Panc1 (cell line): ENCODE data around the gene ROGDI. TPM values are rescaled to one million over a fixed set of nuclear protein-coding genes. Genes with fewer than 3 reads are reported as not detected.

Experiments
- ATAC-seq: fragments of 200-7000 bp; cut with Tn5 transposase; 2 replicates; pipeline ENCODE4 v1.9.1; 2020; ENCODE audit warnings: mild to moderate bottlenecking, moderate library complexity
- BruUV-seq: library from RNA; stranded (reverse); fragments of 400-500 nt; replicated peaks from 2 replicates; lab custom pipeline; 2021; lab: Mats Ljungman, UMichigan
- CTCF ChIA-PET: fragments of 300-600 bp; sonication (Branson Sonifier 250); formaldehyde crosslinking; loops from one replicate; lab custom pipeline; 2022; ENCODE audit warnings: antibody characterized with exemption; lab: Charles Lee
- POLR2A ChIA-PET: fragments of 300-600 bp; sonication (Branson Sonifier 250); formaldehyde crosslinking; loops from one replicate; lab custom pipeline; 2022; ENCODE audit warnings: antibody characterized with exemption; lab: Charles Lee
- DNase-seq: peaks from one replicate; pipeline ENCODE4 v3.0.0-alpha.2; 2010; ENCODE audit warnings: low read depth, low spot score
- H3K27ac ChIP-seq: 2 replicates; pipeline ENCODE4 v1.5.1; 2011; ENCODE audit warnings: mild to moderate bottlenecking, low read length, inconsistent platforms
- H3K27me3 ChIP-seq: fragments of 200-500 bp; sonication (Bioruptor generic); 2 replicates; pipeline ENCODE4 v1.6.0; 2014; ENCODE audit warnings: low read length, inconsistent platforms; ENCODE audit not compliant: control insufficient read depth, insufficient read depth
- H3K36me3 ChIP-seq: fragments of 200-500 bp; sonication (Bioruptor generic); 2 replicates; pipeline ENCODE4 v1.5.1; 2014; ENCODE audit warnings: inconsistent platforms, mild to moderate bottlenecking, low read length, moderate library complexity; ENCODE audit not compliant: control insufficient read depth, insufficient read depth
- H3K4me1 ChIP-seq: 2 replicates; pipeline ENCODE4 v1.5.1; 2011; ENCODE audit warnings: inconsistent platforms, mild to moderate bottlenecking, low read length, moderate library complexity; ENCODE audit not compliant: control insufficient read depth, insufficient read depth
- H3K4me3 ChIP-seq, 2 experiments: 2 replicates each; pipeline ENCODE4 v1.5.1; 2011 to 2012; ENCODE audit warnings: low read depth in 2 of 2, low read length in 2 of 2, mild to moderate bottlenecking in 2 of 2, inconsistent platforms in 1 of 2, moderate library complexity in 1 of 2
- H3K9me3 ChIP-seq: fragments of 200-500 bp; sonication (Bioruptor generic); 2 replicates; pipeline ENCODE4 v1.5.1; 2014; ENCODE audit warnings: low read depth, mild to moderate bottlenecking, inconsistent platforms, low read length, moderate library complexity; ENCODE audit not compliant: control insufficient read depth, insufficient read depth
- POLR2AphosphoS5 ChIP-seq: IDR thresholded peaks from 2 replicates; pipeline ENCODE4 v1.6.1; 2012; ENCODE audit warnings: mild to moderate bottlenecking, low read depth, low read length, moderate library complexity
- REST ChIP-seq, 2 experiments: IDR thresholded peaks; 2 replicates each; pipeline ENCODE4 v1.6.1; 2011 to 2012; ENCODE audit warnings: low read depth in 2 of 2, control low read depth in 1 of 2, low read length in 1 of 2, mild to moderate bottlenecking in 1 of 2, moderate library complexity in 1 of 2; ENCODE audit not compliant: insufficient read depth in 1 of 2
- SIN3A ChIP-seq: IDR thresholded peaks from 2 replicates; pipeline ENCODE4 v1.6.1; 2012; ENCODE audit warnings: low read depth, mild to moderate bottlenecking, low read length, moderate library complexity, borderline replicate concordance; ENCODE audit not compliant: insufficient read depth
- TCF7L2 ChIP-seq: IDR thresholded peaks from 2 replicates; pipeline ENCODE4 v1.6.1; 2011; ENCODE audit warnings: mild to moderate bottlenecking, low read depth, low read length, inconsistent platforms
- in situ Hi-C: cut with HindIII; loops from 2 replicates; pipeline ENCODE4 v1.10.0; 2016; ENCODE audit warnings: low sequenced_read_pairs, low pct_unique_long_range_greater_than_20kb
- intact Hi-C: fragments of 100-400 bp; cut with micrococcal nuclease; formaldehyde crosslinking; loops from one replicate; pipeline ENCODE4 v1.10.0; 2022; ENCODE audit not compliant: unreplicated experiment
- total RNA-seq: library from RNA; stranded (reverse); gene quantifications from one replicate; pipeline ENCODE4 v1.2.1, GENCODE V29; 2021; ENCODE audit not compliant: unreplicated experiment
- TF ChIP-seq, protein P1 (sequence below): fragments of 450-650 bp; IDR thresholded peaks from 2 replicates; pipeline ENCODE4 v1.5.1; 2017; ENCODE audit warnings: mild to moderate bottlenecking

ROGDI gene
- total RNA-seq, 1 experiment from 2014 or later = 31.9 TPM

DNA sequence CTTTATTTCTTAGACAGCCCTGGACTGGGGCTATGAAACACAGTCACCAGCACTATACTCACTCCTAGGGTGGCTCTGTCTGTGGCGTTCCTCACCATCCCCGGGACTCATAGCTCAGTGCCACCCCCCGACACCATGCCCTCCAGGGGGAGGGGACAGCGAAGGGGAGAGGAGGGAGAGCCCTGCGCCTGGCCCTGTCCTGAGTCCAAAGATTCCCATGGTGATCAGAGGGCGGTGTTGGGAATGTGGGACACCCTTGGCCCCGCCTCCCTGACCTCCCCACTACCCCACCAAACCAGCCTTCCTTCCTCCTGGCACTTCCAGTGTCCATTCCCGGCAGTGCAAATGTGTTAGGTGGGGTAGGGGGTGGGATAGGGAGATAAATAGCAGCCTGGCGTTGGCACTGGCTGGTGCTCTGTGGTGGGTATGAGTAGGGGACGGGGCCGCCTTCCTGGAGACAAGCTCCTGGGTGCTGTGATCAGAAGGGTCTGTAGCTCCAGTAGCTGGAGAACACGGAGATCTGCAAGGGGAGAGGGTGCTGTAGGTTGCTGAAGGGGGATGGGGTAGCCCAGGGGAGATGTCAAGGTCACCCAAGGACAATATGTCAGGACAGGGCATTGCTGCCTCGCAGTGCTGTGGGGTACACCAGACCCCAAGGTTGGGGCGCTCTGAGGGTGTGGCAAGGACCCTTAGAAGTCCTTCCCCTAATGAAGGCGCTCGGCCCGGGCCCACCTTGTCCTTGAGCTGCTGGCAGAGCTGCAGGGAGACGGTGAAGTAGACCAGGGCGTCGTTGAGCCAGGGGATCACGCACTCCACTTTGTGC is 5.2 kb downstream of the ROGDI start:
- Histone ChIP-seq H3K9me3 (no peaks in the 10 kb centered on the region), H3K27ac (no peak overlapping the region), H3K36me3 (no peaks in the 10 kb centered on the region), H3K27me3 (no peaks in the 10 kb centered on the region), H3K4me1 (peaks cover 12% of the 10 kb centered on the region), H3K4me3 (no peak overlapping the region)
- intact Hi-C loops (no loop called here), in situ Hi-C loops (no loop called here)
- TF ChIP-seq, protein P1, sequence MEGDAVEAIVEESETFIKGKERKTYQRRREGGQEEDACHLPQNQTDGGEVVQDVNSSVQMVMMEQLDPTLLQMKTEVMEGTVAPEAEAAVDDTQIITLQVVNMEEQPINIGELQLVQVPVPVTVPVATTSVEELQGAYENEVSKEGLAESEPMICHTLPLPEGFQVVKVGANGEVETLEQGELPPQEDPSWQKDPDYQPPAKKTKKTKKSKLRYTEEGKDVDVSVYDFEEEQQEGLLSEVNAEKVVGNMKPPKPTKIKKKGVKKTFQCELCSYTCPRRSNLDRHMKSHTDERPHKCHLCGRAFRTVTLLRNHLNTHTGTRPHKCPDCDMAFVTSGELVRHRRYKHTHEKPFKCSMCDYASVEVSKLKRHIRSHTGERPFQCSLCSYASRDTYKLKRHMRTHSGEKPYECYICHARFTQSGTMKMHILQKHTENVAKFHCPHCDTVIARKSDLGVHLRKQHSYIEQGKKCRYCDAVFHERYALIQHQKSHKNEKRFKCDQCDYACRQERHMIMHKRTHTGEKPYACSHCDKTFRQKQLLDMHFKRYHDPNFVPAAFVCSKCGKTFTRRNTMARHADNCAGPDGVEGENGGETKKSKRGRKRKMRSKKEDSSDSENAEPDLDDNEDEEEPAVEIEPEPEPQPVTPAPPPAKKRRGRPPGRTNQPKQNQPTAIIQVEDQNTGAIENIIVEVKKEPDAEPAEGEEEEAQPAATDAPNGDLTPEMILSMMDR = no peak
- TF ChIP-seq POLR2AphosphoS5 = no peak
- TF ChIP-seq SIN3A = no peak
- no peak for TF ChIP-seq TCF7L2
- no peak for TF ChIP-seq REST (IDR thresholded peaks at IDR 0.05; ENCODE audit: insufficient read depth in 1 of 2, low read depth in 2 of 2, low read length in 1 of 2)
- no TSS peak for BruUV-seq
- ChIA-PET POLR2A (no interaction called here), CTCF (interaction anchor here (0.6 kb wide), 1 partner anchor 47 kb away, joined by 10 read pairs; no protein-coding TSS in a partner anchor)
- DNase-seq = no peak
- ATAC-seq = no peak

- Histone ChIP-seq H3K27me3 (no peaks in the 10 kb centered on the region), H3K4me3 (no peak overlapping the region), H3K9me3 (no peaks in the 10 kb centered on the region), H3K36me3 (no peaks in the 10 kb centered on the region), H3K4me1 (peaks cover 6% of the 10 kb centered on the region), H3K27ac (no peak overlapping the region)
- ChIA-PET CTCF (interaction anchor here (0.5 kb wide), 1 partner anchor 34 kb away, joined by 7 read pairs; no protein-coding TSS in a partner anchor), POLR2A (no interaction called here)
- no peak; the same call in 1 of the 2 replicates for ATAC-seq
- BruUV-seq = no TSS peak
- in situ Hi-C loops (no loop called here), intact Hi-C loops (no loop called here)
- DNase-seq = no peak
- no peak for TF ChIP-seq TCF7L2
- no peak for TF ChIP-seq POLR2AphosphoS5
- no peak for TF ChIP-seq SIN3A
- TF ChIP-seq REST (IDR thresholded peaks at IDR 0.05; ENCODE audit: insufficient read depth in 1 of 2, low read depth in 2 of 2, low read length in 1 of 2) = no peak
- TF ChIP-seq, protein P1 = no peak
Measured at GRCh38 chr16:4795828-4796572, 6.4 kb downstream of the ROGDI start.
